Measurements from ENCODE around the gene PPP4R1. TPM values are rescaled to one million over a fixed set of nuclear protein-coding genes. Genes with fewer than 3 reads are reported as not detected.
A peak's percentile ranks its signal among the peaks of the same experiment; 100 is the strongest.

PPP4R1 gene
- 10 to 100 TPM; 27.7 to 48.3 (median 32.0) TPM for total RNA-seq

GRCh38 chr18:9614401-9615279 is at the start of gene PPP4R1:
Gene PPP4R1 (minus strand): TSS chr18:9614559. CDS start chr18:9614484, 75 bp downstream.
- DNase-seq (peak; percentile 58 to 72), ATAC-seq (peak; percentile 85 to 87)
- in situ Hi-C loops (cut with MboI; ENCODE audit: low sequenced_read_pairs in 4 of 4) = no loop called here
- peak; percentile 31 to 47 for TF ChIP-seq POLR2A (IDR thresholded peaks at IDR 0.05)
- no peak for TF ChIP-seq CTCF (IDR thresholded peaks at IDR 0.05 in 4 of 5, conservative IDR thresholded peaks at IDR 0.05 in 1 of 5)
- no peaks in the 10 kb centered on the region for H3K36me3 ChIP-seq
- H3K27me3 ChIP-seq = no peaks in the 10 kb centered on the region
- peaks cover 17 to 20% of the 10 kb centered on the region in 2 donors for H3K4me1 ChIP-seq
- intact Hi-C loops (cut with DNase I; ENCODE audit: low total_unique reads) = loop anchor here (1.0 to 5.0 kb wide), 5 partner anchors 93 to 913 kb away; partner anchors contain the start of genes NAPG, NDUFV2, RAB31 and RALBP1
- H3K27ac ChIP-seq = peak within 1 kb of the TSS; percentile 84 to 91 (median 88)
- peak within 1 kb of the TSS; percentile 66 to 86 (median 76) for H3K4me3 ChIP-seq
- H3K9me3 ChIP-seq = no peaks in the 10 kb centered on the region

- no peaks in the 10 kb centered on the region for H3K9me3 ChIP-seq
- no peak overlapping the region for H3K4me3 ChIP-seq
- no peak for TF ChIP-seq POLR2A (IDR thresholded peaks at IDR 0.05)
- TF ChIP-seq CTCF (IDR thresholded peaks at IDR 0.05 in 4 of 5, conservative IDR thresholded peaks at IDR 0.05 in 1 of 5) = no peak
- no peak for ATAC-seq
- H3K36me3 ChIP-seq = no peaks in the 10 kb centered on the region
- no peak overlapping the region for H3K27ac ChIP-seq
- no peaks in the 10 kb centered on the region for H3K4me1 ChIP-seq
- in situ Hi-C loops (cut with MboI; ENCODE audit: low sequenced_read_pairs in 4 of 4) = no loop called here
- H3K27me3 ChIP-seq = no peaks in the 10 kb centered on the region
- no peak for DNase-seq
- intact Hi-C loops (cut with DNase I; ENCODE audit: low total_unique reads) = no loop called here
These were observed 49.0 kb upstream of the PPP4R1 start for GRCh38 chr18:9663377-9663776.

- no peaks in the 10 kb centered on the region for H3K36me3 ChIP-seq
- ATAC-seq (no peak), DNase-seq (no peak)
- in situ Hi-C loops (cut with MboI; ENCODE audit: low sequenced_read_pairs in 4 of 4) = no loop called here
- intact Hi-C loops (cut with DNase I; ENCODE audit: low total_unique reads) = no loop called here
- no peaks in the 10 kb centered on the region for H3K9me3 ChIP-seq
- H3K4me1 ChIP-seq = no peaks in the 10 kb centered on the region
- TF ChIP-seq POLR2A (IDR thresholded peaks at IDR 0.05) = no peak
- TF ChIP-seq CTCF (IDR thresholded peaks at IDR 0.05 in 4 of 5, conservative IDR thresholded peaks at IDR 0.05 in 1 of 5) = no peak
- H3K27me3 ChIP-seq = no peaks in the 10 kb centered on the region
- H3K27ac ChIP-seq = no peak overlapping the region
- no peak overlapping the region for H3K4me3 ChIP-seq
These were observed 47.2 kb upstream of the PPP4R1 start for GRCh38 chr18:9661564-9661963.

- H3K4me3 ChIP-seq = no peak overlapping the region
- DNase-seq = no peak
- H3K9me3 ChIP-seq = no peaks in the 10 kb centered on the region
- TF ChIP-seq CTCF (IDR thresholded peaks at IDR 0.05 in 4 of 5, conservative IDR thresholded peaks at IDR 0.05 in 1 of 5) (no peak), POLR2A (IDR thresholded peaks at IDR 0.05) (no peak)
- no peak overlapping the region for H3K27ac ChIP-seq
- H3K27me3 ChIP-seq = no peaks in the 10 kb centered on the region
- no peaks in the 10 kb centered on the region for H3K36me3 ChIP-seq
- in situ Hi-C loops (cut with MboI; ENCODE audit: low sequenced_read_pairs in 4 of 4) (no loop called here), intact Hi-C loops (cut with DNase I; ENCODE audit: low total_unique reads) (no loop called here)
- ATAC-seq = no peak
- no peaks in the 10 kb centered on the region for H3K4me1 ChIP-seq
These were observed 45.4 kb upstream of the PPP4R1 start for GRCh38 chr18:9659499-9660375.

All from gastrocnemius medialis (tissue), 4 donors.